Calu3 (cell line): ENCODE data around the gene PRKD3. TPM values are rescaled to one million over a fixed set of nuclear protein-coding genes. Genes with fewer than 3 reads are reported as not detected.
"Not testable (repeated sequence)": the region's sequence is repeated elsewhere in the genome, so short reads cannot be mapped to it uniquely, and the experiment has no call there.

ENCODE experiments used
- BruUV-seq: library from RNA; stranded (reverse); fragments of 400-500 nt; replicated peaks from 2 replicates; lab custom pipeline; 2021; lab: Mats Ljungman, UMichigan
- CTCF ChIA-PET: fragments of 300-600 bp; sonication (Branson Sonifier 250); formaldehyde crosslinking; loops from one replicate; lab custom pipeline; 2022; ENCODE audit warnings: antibody characterized with exemption; lab: Charles Lee
- DNase-seq: peaks from one replicate; pipeline ENCODE4 v3.0.0; 2022
- H3K27ac Mint-ChIP-seq: one replicate; pipeline ENCODE4 v1.8.0; 2022; ENCODE audit warnings: mixed read lengths; ENCODE audit not compliant: unreplicated experiment
- H3K27me3 Mint-ChIP-seq: one replicate; pipeline ENCODE4 v1.8.0; 2022; ENCODE audit warnings: mixed read lengths; ENCODE audit not compliant: unreplicated experiment
- H3K36me3 Mint-ChIP-seq: one replicate; pipeline ENCODE4 v1.8.0; 2022; ENCODE audit warnings: mild to moderate bottlenecking, moderate library complexity, mixed read lengths; ENCODE audit not compliant: insufficient read depth, unreplicated experiment
- H3K4me1 Mint-ChIP-seq: one replicate; pipeline ENCODE4 v1.8.0; 2022; ENCODE audit warnings: mild to moderate bottlenecking, low read depth, mixed read lengths; ENCODE audit not compliant: unreplicated experiment
- H3K4me3 Mint-ChIP-seq: one replicate; pipeline ENCODE4 v1.8.0; 2022; ENCODE audit warnings: mild to moderate bottlenecking, low read depth, moderate library complexity, mixed read lengths; ENCODE audit not compliant: unreplicated experiment
- H3K9me3 Mint-ChIP-seq: one replicate; pipeline ENCODE4 v1.8.0; 2022; ENCODE audit warnings: low read depth, mixed read lengths; ENCODE audit not compliant: unreplicated experiment
- intact Hi-C: fragments of 100-400 bp; cut with micrococcal nuclease; formaldehyde crosslinking; loops from one replicate; pipeline ENCODE4 v1.10.0; 2022; ENCODE audit not compliant: unreplicated experiment
- total RNA-seq: library from RNA; stranded (reverse); gene quantifications from 2 replicates; pipeline ENCODE4 v1.2.3, GENCODE V29; 2022
- TF ChIP-seq, protein P1 (sequence below): fragments of 200-600 bp; IDR thresholded peaks from one replicate; pipeline ENCODE4 v1.8.0; 2022; ENCODE audit warnings: antibody characterized with exemption; ENCODE audit not compliant: unreplicated experiment

Gene PRKD3
- total RNA-seq, 1 experiment from 2014 or later = 33.4 TPM

DNA sequence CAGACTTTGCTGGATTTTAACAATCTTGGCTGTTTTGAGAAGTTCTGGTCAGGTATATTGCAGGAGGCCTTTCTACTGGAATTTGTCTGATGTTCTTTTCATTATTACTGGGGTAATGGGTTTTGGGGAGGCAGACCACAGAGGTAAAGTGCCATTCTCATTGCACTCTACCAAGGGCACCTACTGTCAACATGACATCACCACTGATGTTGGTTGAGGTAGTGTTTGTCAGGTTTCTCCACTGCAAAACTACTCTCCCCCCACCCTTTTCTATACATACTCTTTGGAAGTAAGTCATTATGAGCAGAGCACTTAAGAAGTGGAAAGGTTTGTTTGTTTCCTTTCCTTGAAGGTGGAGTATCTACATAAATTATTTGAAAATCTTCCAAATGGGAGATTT is 27.0 kb downstream of the PRKD3 start:
- BruUV-seq = no TSS peak
- Mint-ChIP-seq H3K36me3 (no peaks in the 10 kb centered on the region), H3K4me3 (no peak overlapping the region), H3K9me3 (no peaks in the 10 kb centered on the region), H3K27ac (no peak overlapping the region), H3K27me3 (no peaks in the 10 kb centered on the region), H3K4me1 (no peaks in the 10 kb centered on the region)
- TF ChIP-seq, protein P1, sequence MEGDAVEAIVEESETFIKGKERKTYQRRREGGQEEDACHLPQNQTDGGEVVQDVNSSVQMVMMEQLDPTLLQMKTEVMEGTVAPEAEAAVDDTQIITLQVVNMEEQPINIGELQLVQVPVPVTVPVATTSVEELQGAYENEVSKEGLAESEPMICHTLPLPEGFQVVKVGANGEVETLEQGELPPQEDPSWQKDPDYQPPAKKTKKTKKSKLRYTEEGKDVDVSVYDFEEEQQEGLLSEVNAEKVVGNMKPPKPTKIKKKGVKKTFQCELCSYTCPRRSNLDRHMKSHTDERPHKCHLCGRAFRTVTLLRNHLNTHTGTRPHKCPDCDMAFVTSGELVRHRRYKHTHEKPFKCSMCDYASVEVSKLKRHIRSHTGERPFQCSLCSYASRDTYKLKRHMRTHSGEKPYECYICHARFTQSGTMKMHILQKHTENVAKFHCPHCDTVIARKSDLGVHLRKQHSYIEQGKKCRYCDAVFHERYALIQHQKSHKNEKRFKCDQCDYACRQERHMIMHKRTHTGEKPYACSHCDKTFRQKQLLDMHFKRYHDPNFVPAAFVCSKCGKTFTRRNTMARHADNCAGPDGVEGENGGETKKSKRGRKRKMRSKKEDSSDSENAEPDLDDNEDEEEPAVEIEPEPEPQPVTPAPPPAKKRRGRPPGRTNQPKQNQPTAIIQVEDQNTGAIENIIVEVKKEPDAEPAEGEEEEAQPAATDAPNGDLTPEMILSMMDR = no peak
- intact Hi-C loops = no loop called here
- CTCF ChIA-PET = no interaction called here
- DNase-seq = no peak

DNA sequence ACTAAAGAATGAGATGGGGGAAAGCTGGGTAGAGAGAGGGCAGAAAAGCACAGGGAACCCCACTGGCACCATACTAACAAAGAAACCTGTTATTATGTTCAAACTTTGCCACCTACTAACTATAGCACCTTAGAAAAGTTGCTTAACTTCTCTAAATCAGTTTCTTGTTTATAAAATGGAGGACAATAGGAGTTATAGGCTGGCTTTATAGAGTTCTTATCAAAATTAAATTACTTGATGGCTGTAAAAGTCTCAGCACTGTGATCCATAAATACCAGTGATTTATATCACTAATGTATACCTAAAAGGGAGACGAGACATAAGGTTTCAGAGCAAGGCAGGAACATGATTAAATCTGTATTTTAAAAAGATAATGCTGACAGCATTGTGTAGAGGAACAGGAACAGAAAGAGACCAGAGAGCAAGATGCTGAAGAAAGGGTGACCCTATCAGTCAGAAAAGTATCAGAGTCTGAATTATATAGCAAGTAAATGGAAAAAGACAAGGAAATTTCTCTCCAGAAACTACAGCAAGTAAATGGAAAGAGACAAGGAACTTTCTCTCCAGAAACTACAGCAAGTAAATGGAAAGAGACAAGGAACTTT is 29.1 kb downstream of the PRKD3 start:
- BruUV-seq = no TSS peak
- TF ChIP-seq, protein P1 = no peak
- CTCF ChIA-PET = no interaction called here
- Mint-ChIP-seq H3K27me3 (no peaks in the 10 kb centered on the region), H3K4me3 (no peak overlapping the region), H3K9me3 (no peaks in the 10 kb centered on the region), H3K36me3 (peaks cover 6% of the 10 kb centered on the region), H3K27ac (no peak overlapping the region), H3K4me1 (no peaks in the 10 kb centered on the region)
- intact Hi-C loops = no loop called here
- no peak for DNase-seq

DNA sequence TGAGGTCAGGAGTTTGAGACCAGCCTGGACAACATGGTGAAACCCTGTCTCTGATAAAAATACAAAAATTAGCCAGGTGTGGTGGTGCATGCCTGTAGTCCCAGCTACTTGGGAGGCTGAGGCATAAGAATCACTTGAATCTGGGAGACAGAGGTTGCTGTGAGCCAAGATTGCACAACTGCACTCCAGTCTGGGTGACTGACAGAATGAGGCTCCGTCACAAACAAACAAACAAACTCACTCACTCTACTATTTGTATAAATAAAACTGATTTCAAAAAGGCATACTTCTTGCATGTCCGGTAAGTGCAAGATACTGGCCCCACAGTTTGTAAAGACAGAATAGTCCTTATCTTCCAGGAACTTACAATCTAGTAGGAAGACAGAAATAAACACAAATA is 29.8 kb downstream of the PRKD3 start:
- DNase-seq, H3K4me3 Mint-ChIP-seq, BruUV-seq, H3K27ac Mint-ChIP-seq, H3K27me3 Mint-ChIP-seq, H3K9me3 Mint-ChIP-seq, CTCF ChIA-PET, intact Hi-C loops, H3K4me1 Mint-ChIP-seq, H3K36me3 Mint-ChIP-seq: not testable (repeated sequence)

DNA sequence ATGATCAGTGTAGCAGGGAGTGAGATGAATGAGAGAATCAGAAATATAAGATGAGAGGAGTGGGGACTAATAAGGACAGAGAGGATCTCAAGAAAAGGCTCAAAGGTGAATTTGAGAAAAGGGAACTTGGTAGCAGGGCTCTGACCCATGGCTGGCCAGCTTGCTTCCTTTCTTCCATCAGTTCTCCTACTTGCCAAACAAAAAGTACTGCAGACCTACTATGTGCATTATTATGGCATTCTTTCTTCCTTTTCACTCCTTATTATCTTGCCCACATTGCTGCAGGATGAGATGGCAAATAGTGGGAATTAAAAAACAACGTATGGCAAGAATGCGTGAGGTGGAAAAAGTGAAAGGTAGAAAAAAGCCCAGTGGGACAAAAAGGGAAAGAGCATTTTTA is 33.0 kb downstream of the PRKD3 start:
- no TSS peak for BruUV-seq
- H3K4me1 Mint-ChIP-seq = no peaks in the 10 kb centered on the region
- intact Hi-C loops = no loop called here
- no peak for DNase-seq
- H3K27ac Mint-ChIP-seq = no peak overlapping the region
- H3K4me3 Mint-ChIP-seq = no peak overlapping the region
- CTCF ChIA-PET = no interaction called here
- no peaks in the 10 kb centered on the region for H3K9me3 Mint-ChIP-seq
- H3K27me3 Mint-ChIP-seq = no peaks in the 10 kb centered on the region
- peaks cover 6% of the 10 kb centered on the region for H3K36me3 Mint-ChIP-seq
- TF ChIP-seq, protein P1 = no peak

DNA sequence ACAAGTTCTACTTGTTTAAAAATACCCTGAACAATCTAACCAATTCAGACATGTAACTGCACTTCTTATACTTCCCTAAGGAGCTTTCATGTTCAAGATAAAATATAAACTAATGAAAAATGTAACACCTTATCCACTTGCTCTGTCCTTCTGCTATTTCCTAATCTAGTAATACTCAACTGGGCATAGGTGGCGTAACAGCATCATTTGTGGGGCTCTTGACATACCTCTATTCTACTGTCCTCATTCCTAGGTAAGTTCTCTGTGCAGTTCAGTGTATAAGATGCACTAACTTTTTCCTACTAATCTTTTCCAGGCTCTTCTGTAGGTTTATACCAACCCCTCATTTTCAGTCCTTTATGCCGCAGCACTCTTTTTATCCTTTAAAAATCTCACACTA is 36.7 kb downstream of the PRKD3 start:
- TF ChIP-seq, protein P1 = no peak
- DNase-seq = no peak
- Mint-ChIP-seq H3K4me1 (no peaks in the 10 kb centered on the region), H3K9me3 (no peaks in the 10 kb centered on the region), H3K27me3 (no peaks in the 10 kb centered on the region), H3K4me3 (no peak overlapping the region), H3K36me3 (peaks cover 6% of the 10 kb centered on the region), H3K27ac (no peak overlapping the region)
- CTCF ChIA-PET = interaction anchor here (0.6 kb wide), 1 partner anchor 13 kb away, joined by 4 read pairs; no protein-coding TSS in a partner anchor
- intact Hi-C loops = no loop called here
- no TSS peak for BruUV-seq
